T-helper 1 cell treated with Interleukin-12 subunit alpha and Interleukin-12 subunit beta and Interleukin-4 antibody, amounts not matched to agents 30 μg/mL and 1 μg/mL, for 36 hours (primary cell): ENCODE data around the gene DNAH2.
"Not testable (repeated sequence)": the region's sequence is repeated elsewhere in the genome, so short reads cannot be mapped to it uniquely, and the experiment has no call there.

ENCODE experiments used
- H3K27ac Mint-ChIP-seq: one replicate; pipeline ENCODE4 v1.8.0; 2021; ENCODE audit warnings: mild to moderate bottlenecking, mixed read lengths
- H3K27me3 Mint-ChIP-seq: one replicate; pipeline ENCODE4 v1.8.0; 2021; ENCODE audit warnings: low read depth, mixed read lengths
- H3K36me3 Mint-ChIP-seq: one replicate; pipeline ENCODE4 v1.8.0; 2021; ENCODE audit warnings: low read depth, mixed read lengths
- H3K4me1 Mint-ChIP-seq: one replicate; pipeline ENCODE4 v1.8.0; 2021; ENCODE audit warnings: low read depth, mixed read lengths
- H3K4me3 Mint-ChIP-seq: one replicate; pipeline ENCODE4 v1.8.0; 2021; ENCODE audit warnings: mild to moderate bottlenecking, moderate library complexity, mixed read lengths
- H3K9me3 Mint-ChIP-seq: one replicate; pipeline ENCODE4 v1.8.0; 2021; ENCODE audit warnings: mixed read lengths

Gene DNAH2

GRCh38 chr17:7803981-7804380 is 86.4 kb downstream of the DNAH2 start:
- H3K27ac Mint-ChIP-seq = no peak overlapping the region
- no peaks in the 10 kb centered on the region for H3K9me3 Mint-ChIP-seq
- H3K36me3 Mint-ChIP-seq = no peaks in the 10 kb centered on the region
- no peaks in the 10 kb centered on the region for H3K4me1 Mint-ChIP-seq
- no peak overlapping the region for H3K4me3 Mint-ChIP-seq
- H3K27me3 Mint-ChIP-seq = peaks cover 8% of the 10 kb centered on the region

GRCh38 chr17:7806587-7806986 is 89.0 kb downstream of the DNAH2 start:
- H3K4me1 Mint-ChIP-seq = no peaks in the 10 kb centered on the region
- no peaks in the 10 kb centered on the region for H3K36me3 Mint-ChIP-seq
- peaks cover 8% of the 10 kb centered on the region for H3K27me3 Mint-ChIP-seq
- no peak overlapping the region for H3K27ac Mint-ChIP-seq
- H3K9me3 Mint-ChIP-seq = no peaks in the 10 kb centered on the region
- no peak overlapping the region for H3K4me3 Mint-ChIP-seq

- no peaks in the 10 kb centered on the region for H3K4me1 Mint-ChIP-seq
- no peak overlapping the region for H3K27ac Mint-ChIP-seq
- H3K4me3 Mint-ChIP-seq = no peak overlapping the region
- H3K9me3 Mint-ChIP-seq = no peaks in the 10 kb centered on the region
- no peaks in the 10 kb centered on the region for H3K36me3 Mint-ChIP-seq
- H3K27me3 Mint-ChIP-seq = peaks cover 8% of the 10 kb centered on the region
These were observed 89.7 kb downstream of the DNAH2 start for GRCh38 chr17:7807206-7807605.

GRCh38 chr17:7809086-7809790 is 91.7 kb downstream of the DNAH2 start:
- no peak overlapping the region for H3K27ac Mint-ChIP-seq
- no peaks in the 10 kb centered on the region for H3K9me3 Mint-ChIP-seq
- peaks cover 8% of the 10 kb centered on the region for H3K27me3 Mint-ChIP-seq
- H3K36me3 Mint-ChIP-seq = no peaks in the 10 kb centered on the region
- H3K4me1 Mint-ChIP-seq = no peaks in the 10 kb centered on the region
- H3K4me3 Mint-ChIP-seq = no peak overlapping the region

- not testable (repeated sequence) for H3K9me3 Mint-ChIP-seq, H3K27ac Mint-ChIP-seq, H3K4me3 Mint-ChIP-seq, H3K27me3 Mint-ChIP-seq, H3K4me1 Mint-ChIP-seq, H3K36me3 Mint-ChIP-seq
These were observed 92.3 kb downstream of the DNAH2 start for GRCh38 chr17:7809791-7810343.

- Mint-ChIP-seq H3K36me3 (no peaks in the 10 kb centered on the region), H3K9me3 (no peaks in the 10 kb centered on the region), H3K4me1 (no peaks in the 10 kb centered on the region), H3K4me3 (no peak overlapping the region), H3K27me3 (peaks cover 4% of the 10 kb centered on the region), H3K27ac (no peak overlapping the region)
These were observed 93.7 kb downstream of the DNAH2 start for GRCh38 chr17:7811251-7811650.

GRCh38 chr17:7814969-7815368 is 97.4 kb downstream of the DNAH2 start:
- no peaks in the 10 kb centered on the region for H3K4me1 Mint-ChIP-seq

GRCh38 chr17:7816926-7817642 is 99.5 kb downstream of the DNAH2 start:
- H3K4me3 Mint-ChIP-seq = no peak overlapping the region
- H3K27ac Mint-ChIP-seq = no peak overlapping the region
- H3K36me3 Mint-ChIP-seq = no peaks in the 10 kb centered on the region
- no peaks in the 10 kb centered on the region for H3K27me3 Mint-ChIP-seq
- H3K4me1 Mint-ChIP-seq = no peaks in the 10 kb centered on the region
- no peaks in the 10 kb centered on the region for H3K9me3 Mint-ChIP-seq

More at GRCh38 chr17:7814969-7815368, 97.4 kb downstream of the DNAH2 start:
- Mint-ChIP-seq H3K36me3 (no peaks in the 10 kb centered on the region), H3K4me3 (no peak overlapping the region), H3K9me3 (no peaks in the 10 kb centered on the region), H3K27me3 (no peaks in the 10 kb centered on the region), H3K27ac (no peak overlapping the region)

GRCh38 chr17:7817643-7817964 is 100.1 kb downstream of the DNAH2 start:
- Mint-ChIP-seq H3K36me3 (no peaks in the 10 kb centered on the region), H3K9me3 (no peaks in the 10 kb centered on the region), H3K4me1 (no peaks in the 10 kb centered on the region)

GRCh38 chr17:7818026-7818425 is 100.5 kb downstream of the DNAH2 start:
- H3K36me3 Mint-ChIP-seq = no peaks in the 10 kb centered on the region
- no peaks in the 10 kb centered on the region for H3K27me3 Mint-ChIP-seq
- H3K4me1 Mint-ChIP-seq = no peaks in the 10 kb centered on the region
- no peak overlapping the region for H3K4me3 Mint-ChIP-seq
- no peaks in the 10 kb centered on the region for H3K9me3 Mint-ChIP-seq
- no peak overlapping the region for H3K27ac Mint-ChIP-seq

More at GRCh38 chr17:7817643-7817964, 100.1 kb downstream of the DNAH2 start:
- no peaks in the 10 kb centered on the region for H3K27me3 Mint-ChIP-seq
- H3K4me3 Mint-ChIP-seq = no peak overlapping the region
- no peak overlapping the region for H3K27ac Mint-ChIP-seq

GRCh38 chr17:7818746-7819645 is 101.5 kb downstream of the DNAH2 start:
- Mint-ChIP-seq H3K9me3 (no peaks in the 10 kb centered on the region), H3K27me3 (peaks cover 5% of the 10 kb centered on the region), H3K4me1 (no peaks in the 10 kb centered on the region), H3K4me3 (no peak overlapping the region), H3K36me3 (no peaks in the 10 kb centered on the region), H3K27ac (no peak overlapping the region)

- peaks cover 8% of the 10 kb centered on the region for H3K27me3 Mint-ChIP-seq
- peaks cover 2% of the 10 kb centered on the region for H3K4me1 Mint-ChIP-seq
- no peak overlapping the region for H3K27ac Mint-ChIP-seq
- H3K9me3 Mint-ChIP-seq = no peaks in the 10 kb centered on the region
- H3K36me3 Mint-ChIP-seq = no peaks in the 10 kb centered on the region
- H3K4me3 Mint-ChIP-seq = no peak overlapping the region
These were observed 102.7 kb downstream of the DNAH2 start for GRCh38 chr17:7820231-7820630.

GRCh38 chr17:7822126-7822525 is 104.6 kb downstream of the DNAH2 start:
- Mint-ChIP-seq H3K9me3 (no peaks in the 10 kb centered on the region), H3K36me3 (no peaks in the 10 kb centered on the region), H3K27me3 (peaks cover 19% of the 10 kb centered on the region), H3K4me1 (peaks cover 3% of the 10 kb centered on the region), H3K4me3 (no peak overlapping the region), H3K27ac (no peak overlapping the region)

GRCh38 chr17:7823581-7824001 is 106.0 kb downstream of the DNAH2 start:
- no peak overlapping the region for H3K27ac Mint-ChIP-seq
- no peak overlapping the region for H3K4me3 Mint-ChIP-seq
- H3K4me1 Mint-ChIP-seq = peaks cover 3% of the 10 kb centered on the region
- H3K9me3 Mint-ChIP-seq = no peaks in the 10 kb centered on the region
- H3K27me3 Mint-ChIP-seq = peaks cover 27% of the 10 kb centered on the region
- no peaks in the 10 kb centered on the region for H3K36me3 Mint-ChIP-seq
